Measurements from ENCODE around the gene TRPM3. TPM values are rescaled to one million over a fixed set of nuclear protein-coding genes. Genes with fewer than 3 reads are reported as not detected.

Gene TRPM3
- total and polyA plus RNA-seq, 2 experiments from 2014 or later = 0.24 TPM; not detected in 1

GRCh38 chr9:70484232-70485130 is 636.9 kb downstream of the TRPM3 start:
- Histone ChIP-seq H3K9me3 (ENCODE audit: low read depth) (no peaks in the 10 kb centered on the region), H3K27ac (no peak overlapping the region), H3K36me3 (no peaks in the 10 kb centered on the region), H3K4me3 (no peak overlapping the region), H3K4me1 (ENCODE audit: low read depth) (no peaks in the 10 kb centered on the region), H3K27me3 (no peaks in the 10 kb centered on the region)
- DNase-seq (ENCODE audit: low read depth in 1 of 2, low spot score in 1 of 2) = peak; percentile 64 to 93
- TF ChIP-seq, protein P1, sequence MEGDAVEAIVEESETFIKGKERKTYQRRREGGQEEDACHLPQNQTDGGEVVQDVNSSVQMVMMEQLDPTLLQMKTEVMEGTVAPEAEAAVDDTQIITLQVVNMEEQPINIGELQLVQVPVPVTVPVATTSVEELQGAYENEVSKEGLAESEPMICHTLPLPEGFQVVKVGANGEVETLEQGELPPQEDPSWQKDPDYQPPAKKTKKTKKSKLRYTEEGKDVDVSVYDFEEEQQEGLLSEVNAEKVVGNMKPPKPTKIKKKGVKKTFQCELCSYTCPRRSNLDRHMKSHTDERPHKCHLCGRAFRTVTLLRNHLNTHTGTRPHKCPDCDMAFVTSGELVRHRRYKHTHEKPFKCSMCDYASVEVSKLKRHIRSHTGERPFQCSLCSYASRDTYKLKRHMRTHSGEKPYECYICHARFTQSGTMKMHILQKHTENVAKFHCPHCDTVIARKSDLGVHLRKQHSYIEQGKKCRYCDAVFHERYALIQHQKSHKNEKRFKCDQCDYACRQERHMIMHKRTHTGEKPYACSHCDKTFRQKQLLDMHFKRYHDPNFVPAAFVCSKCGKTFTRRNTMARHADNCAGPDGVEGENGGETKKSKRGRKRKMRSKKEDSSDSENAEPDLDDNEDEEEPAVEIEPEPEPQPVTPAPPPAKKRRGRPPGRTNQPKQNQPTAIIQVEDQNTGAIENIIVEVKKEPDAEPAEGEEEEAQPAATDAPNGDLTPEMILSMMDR (IDR thresholded peaks at IDR 0.05; ENCODE audit: low read depth, low read length) = peak; percentile 85

DNA sequence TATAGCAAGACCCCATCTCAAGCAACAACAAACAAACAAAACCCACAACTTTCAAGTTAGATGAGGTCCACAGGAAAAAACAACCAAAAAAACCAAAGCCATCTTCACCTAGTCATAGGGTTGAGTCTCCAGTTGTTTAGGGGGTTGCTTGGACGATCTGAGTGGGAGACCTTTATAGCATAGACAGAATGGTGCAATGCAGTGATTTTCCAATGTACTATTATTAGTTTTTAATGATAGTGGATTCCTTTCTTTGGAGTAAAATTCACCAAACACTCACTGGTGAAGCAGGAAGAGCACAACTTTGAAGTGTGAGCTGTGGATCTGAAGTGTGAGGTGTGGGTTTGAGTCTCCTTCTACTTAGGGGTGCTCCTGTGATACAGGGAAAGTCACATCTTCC is 640.0 kb downstream of the TRPM3 start:
- no peaks in the 10 kb centered on the region for H3K36me3 ChIP-seq
- no peaks in the 10 kb centered on the region for H3K27me3 ChIP-seq
- H3K4me3 ChIP-seq = no peak overlapping the region
- TF ChIP-seq, protein P1 (IDR thresholded peaks at IDR 0.05; ENCODE audit: low read depth, low read length) = no peak
- no peak for DNase-seq (ENCODE audit: low read depth in 1 of 2, low spot score in 1 of 2)
- H3K4me1 ChIP-seq (ENCODE audit: low read depth) = no peaks in the 10 kb centered on the region
- H3K27ac ChIP-seq = no peak overlapping the region
- H3K9me3 ChIP-seq (ENCODE audit: low read depth) = no peaks in the 10 kb centered on the region

- Histone ChIP-seq H3K4me3 (no peak overlapping the region), H3K36me3 (no peaks in the 10 kb centered on the region), H3K4me1 (ENCODE audit: low read depth) (no peaks in the 10 kb centered on the region), H3K27me3 (no peaks in the 10 kb centered on the region), H3K9me3 (ENCODE audit: low read depth) (no peaks in the 10 kb centered on the region), H3K27ac (no peak overlapping the region)
- TF ChIP-seq, protein P1 (IDR thresholded peaks at IDR 0.05; ENCODE audit: low read depth, low read length) = no peak
- DNase-seq (ENCODE audit: low read depth in 1 of 2, low spot score in 1 of 2) = peak in 1 of 2 donors; percentile 98
Observed at GRCh38 chr9:70480405-70480980, 640.9 kb downstream of the TRPM3 start.

DNA sequence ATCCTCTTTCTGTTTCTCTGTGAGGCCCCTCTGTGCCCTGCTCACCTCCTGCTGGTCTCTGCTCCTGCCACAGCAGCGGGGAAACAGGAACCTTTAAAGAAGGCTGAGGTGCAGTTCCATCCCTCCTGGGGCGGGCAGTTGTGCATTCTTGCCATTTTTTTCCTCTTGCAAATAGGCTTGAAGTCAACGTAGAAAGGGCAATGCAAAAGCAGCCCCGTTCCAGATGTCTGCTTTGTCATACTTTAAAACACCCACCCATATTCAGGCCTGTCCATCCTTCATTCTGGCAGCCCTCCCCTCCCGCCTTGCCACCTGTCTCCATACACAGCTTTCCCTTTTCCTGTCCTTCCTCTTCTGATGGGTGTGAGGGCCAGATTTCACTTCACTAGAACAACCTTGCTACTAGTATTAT is 641.5 kb downstream of the TRPM3 start:
- H3K4me3 ChIP-seq = no peak overlapping the region
- no peaks in the 10 kb centered on the region for H3K27me3 ChIP-seq
- TF ChIP-seq, protein P1 (IDR thresholded peaks at IDR 0.05; ENCODE audit: low read depth, low read length) = no peak
- no peaks in the 10 kb centered on the region for H3K36me3 ChIP-seq
- no peaks in the 10 kb centered on the region for H3K9me3 ChIP-seq (ENCODE audit: low read depth)
- no peak overlapping the region for H3K27ac ChIP-seq
- peak in 1 of 2 donors; percentile 87 for DNase-seq (ENCODE audit: low read depth in 1 of 2, low spot score in 1 of 2)
- no peaks in the 10 kb centered on the region for H3K4me1 ChIP-seq (ENCODE audit: low read depth)
